Bronchus fibroblast of lung (primary cell): ENCODE data around the gene ATL1. TPM values are rescaled to one million over a fixed set of nuclear protein-coding genes. Genes with fewer than 3 reads are reported as not detected.

ENCODE experiments used
- total RNA-seq: library from RNA; depleted of rRNA; stranded (reverse); fragments of >200 nt; gene quantifications from 2 replicates; pipeline ENCODE4 v1.2.3, GENCODE V29; 2015

ATL1 gene
- 3.7 and 4.3 TPM in 2 replicates for total RNA-seq

DNA sequence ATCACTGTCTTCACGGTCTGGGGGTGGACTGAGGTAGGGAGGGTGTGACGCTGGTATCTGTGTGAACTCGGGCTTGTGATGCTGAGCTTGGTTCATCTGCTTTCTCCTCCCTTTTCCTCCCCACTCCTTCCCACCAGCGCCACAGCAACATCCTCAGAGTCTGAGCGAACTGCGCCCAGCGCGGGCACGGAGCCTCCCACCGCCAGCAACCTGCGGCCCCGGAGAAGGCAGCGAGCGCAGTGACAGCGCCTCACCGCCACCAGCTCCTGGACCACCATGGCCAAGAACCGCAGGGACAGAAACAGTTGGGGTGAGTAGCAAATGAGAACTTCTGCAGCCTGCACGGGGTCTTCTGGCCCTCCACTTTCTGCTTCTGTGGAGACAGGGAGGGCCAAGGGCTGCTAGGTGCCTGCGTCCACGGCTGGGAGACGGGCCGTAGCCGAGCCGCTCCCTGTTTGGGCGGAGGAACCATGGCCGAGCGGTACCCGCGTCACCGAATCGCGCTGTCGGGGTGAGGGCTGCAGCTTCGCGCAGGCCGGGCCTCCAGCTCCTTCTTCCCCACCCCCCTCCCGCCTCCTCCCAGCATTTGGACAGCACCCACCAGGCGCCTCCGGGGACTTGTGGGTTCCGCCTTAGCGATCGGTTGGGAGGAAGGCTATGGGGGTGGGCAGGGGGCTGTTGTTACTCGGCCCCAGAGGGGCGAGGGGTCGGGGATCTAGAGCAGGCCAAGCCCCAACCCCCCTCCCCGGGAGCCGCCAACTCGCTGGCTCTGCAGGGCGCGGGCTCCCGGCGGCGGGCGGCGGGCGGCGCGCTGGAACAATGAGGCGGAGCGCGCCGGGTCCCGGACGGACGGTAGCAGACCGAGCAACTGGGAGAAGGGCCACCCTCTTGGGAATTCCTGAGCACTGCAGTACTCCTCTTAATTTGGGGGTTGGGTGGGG lies at the start of gene ATL1:
Gene ATL1, plus strand, starts transcription at position 156 of the 941 bp plus-strand sequence. Its CDS starts 121 bp downstream, at position 277.

DNA sequence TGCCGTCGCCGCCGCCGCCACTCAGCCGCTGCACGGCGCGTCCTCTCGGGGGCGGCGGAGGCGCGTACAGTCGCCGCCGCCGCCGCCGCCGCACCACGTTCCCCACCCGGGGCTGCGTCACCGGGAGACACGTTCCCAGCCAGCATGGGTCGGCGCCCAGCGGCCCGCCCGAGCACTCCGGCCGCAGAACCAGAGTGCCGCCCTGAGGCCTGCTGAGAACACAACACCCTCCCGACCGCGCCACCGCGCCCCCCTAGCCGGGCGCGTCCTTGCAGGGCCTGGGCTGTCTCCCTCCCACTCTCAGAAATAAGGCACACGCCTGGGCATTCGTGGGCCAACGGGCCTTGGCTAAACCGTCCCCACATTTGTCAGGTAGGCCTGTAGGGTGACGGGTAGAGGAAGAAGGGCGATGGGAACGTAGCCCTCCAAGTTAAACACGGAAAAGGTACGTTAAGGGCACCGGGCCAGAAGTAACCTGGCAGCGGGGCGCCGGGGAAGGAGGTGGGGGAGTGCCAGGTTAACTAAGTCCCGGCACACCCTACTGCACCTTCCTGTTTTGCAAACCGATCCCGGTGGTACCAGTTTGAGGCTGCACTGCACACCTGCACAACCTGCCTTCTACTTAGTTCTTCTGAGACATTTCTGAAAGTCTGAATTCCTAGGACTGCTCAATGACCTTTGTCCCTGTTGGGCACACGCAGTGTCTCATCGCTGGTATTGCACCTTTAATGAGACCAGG lies 27.3 kb upstream of the ATL1 start, which contains the start of gene MAP4K5:
Gene MAP4K5, minus strand, starts transcription at position 68 of the 739 bp plus-strand sequence. CDS start 520 bp downstream, outside the sequence.

DNA sequence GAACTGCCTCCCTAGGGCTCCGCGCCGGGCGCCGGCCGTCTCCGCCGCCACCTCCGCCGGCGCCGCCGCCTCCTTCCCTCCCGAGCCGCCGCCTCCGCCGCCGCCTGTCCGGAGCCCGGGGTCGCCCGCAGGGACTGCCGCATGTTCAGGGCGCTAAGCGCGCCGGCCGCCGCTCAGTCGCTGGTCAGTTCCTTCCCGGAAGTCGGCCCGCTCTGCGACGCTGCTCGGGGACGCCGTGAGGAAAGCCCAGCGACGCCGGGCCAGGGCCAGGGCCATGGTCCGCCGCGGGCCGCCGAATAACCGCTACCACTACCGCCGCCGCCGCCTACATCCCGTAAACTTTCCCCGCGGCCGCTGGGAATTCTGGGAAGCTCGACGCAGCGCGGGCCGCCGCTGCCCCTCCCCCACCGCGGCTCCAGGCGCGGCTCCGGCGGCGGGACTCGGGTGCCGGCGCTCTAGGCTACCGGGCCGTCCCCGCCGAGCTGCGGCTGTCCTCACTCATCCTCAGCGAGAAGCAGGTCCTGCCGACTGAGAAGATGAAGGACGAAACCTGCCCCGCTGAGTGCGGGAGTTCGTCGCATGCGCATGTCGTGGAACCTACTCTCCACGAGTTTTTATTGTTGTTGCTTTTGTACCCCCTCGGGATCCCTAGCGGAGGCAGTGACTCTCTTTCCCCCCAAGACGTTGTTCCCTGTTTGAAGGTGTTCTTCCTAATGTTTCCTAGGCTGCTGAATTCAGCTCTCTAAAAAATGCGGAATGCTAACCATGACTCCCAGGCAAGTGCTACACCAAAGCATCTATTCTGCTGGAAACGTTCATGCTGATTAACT lies 108.3 kb downstream of the ATL1 start, which contains the start of gene SAV1:
Gene SAV1, minus strand, starts transcription at position 311 of the 830 bp plus-strand sequence. CDS start 339 bp downstream, outside the sequence.

Other genes starting within 250 kb of the ATL1 start
- 3.4 and 3.7 TPM in 2 replicates for gene L2HGDH, start 247.9 kb upstream of the ATL1 start, total RNA-seq
- 7.6 and 8.8 TPM in 2 replicates for gene DMAC2L, start 247.8 kb upstream of the ATL1 start, total RNA-seq
- gene CDKL1, start 163.3 kb upstream of the ATL1 start, total RNA-seq: 2.9 and 3.9 TPM in 2 replicates
- gene MAP4K5, start 27.6 kb upstream of the ATL1 start, total RNA-seq: 62.1 and 94.5 TPM in 2 replicates
- 19.9 and 20.5 TPM in 2 replicates for gene SAV1, start 108.2 kb downstream of the ATL1 start, total RNA-seq